HG02571 (cell line): ENCODE measurements around the gene CDIP1.

ENCODE experiments used
- ATAC-seq: cut with Tn5 transposase; IDR thresholded peaks from one replicate; pipeline ENCODE4 v1.9.1; 2021; ENCODE audit warnings: mild to moderate bottlenecking, moderate library complexity; ENCODE audit not compliant: unreplicated experiment

Gene CDIP1

DNA sequence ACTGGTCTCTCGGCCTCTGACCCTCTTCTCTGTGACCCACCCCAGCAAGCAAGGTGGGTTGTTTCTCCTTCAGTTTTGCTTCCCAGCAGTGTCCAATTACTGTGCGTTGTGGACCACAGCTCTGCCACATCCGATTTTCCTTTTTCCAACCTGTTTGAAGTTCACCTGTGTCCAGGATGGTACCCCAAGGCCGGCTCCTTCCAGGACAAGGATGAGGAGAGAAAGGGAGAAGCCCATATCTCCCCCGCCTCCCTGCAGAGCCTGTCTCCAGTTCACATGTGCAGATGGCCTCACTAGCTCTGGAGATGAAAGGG, 77.7 kb downstream of the CDIP1 start:
- ATAC-seq, result no peak
